ENCODE measurements around the gene WDR49.

The WDR49 gene

DNA sequence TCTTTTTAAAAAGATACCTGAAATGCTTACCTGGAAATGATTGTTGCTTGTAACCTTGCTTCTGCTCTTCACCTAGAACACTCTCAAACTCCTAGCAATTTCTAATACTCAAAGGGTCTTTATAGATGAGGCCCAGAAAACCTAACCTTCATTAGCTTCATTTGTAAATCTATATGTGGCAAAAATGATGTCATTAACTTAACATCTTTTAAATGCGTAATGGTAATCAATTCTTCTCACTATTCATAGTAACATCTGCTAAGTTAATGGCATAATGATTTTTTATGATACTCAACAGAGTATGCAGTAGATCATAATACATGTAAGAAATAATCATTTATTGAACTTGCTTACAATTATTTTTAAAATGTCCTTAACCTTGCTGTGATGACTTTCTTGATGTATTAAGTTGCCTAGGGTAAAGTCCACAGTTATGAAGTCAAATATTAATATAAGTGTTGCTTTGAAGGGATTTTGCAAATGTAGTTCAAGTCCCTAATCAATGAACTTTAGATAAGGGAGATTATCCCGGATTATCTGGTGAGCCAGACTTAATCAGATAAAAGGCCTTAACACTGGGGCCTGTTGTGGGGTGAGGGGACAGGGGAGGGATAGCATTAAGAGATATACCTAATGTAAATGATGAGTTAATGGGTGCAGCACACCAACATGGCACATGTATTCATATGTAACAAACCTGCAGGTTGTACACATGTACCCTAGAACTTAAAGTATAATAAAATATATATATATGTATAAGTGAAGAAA, 169.8 kb downstream of the WDR49 start:
- H3K36me3 ChIP-seq (ENCODE audit: insufficient read depth, insufficient read length, low read length), result no peaks in the 10 kb centered on the region
- H3K9me3 ChIP-seq (ENCODE audit: insufficient read depth, low read length), result no peaks in the 10 kb centered on the region
- no peaks in the 10 kb centered on the region for H3K4me1 ChIP-seq (ENCODE audit: insufficient read depth, insufficient read length)
- H3K27me3 ChIP-seq (ENCODE audit: insufficient read depth, insufficient read length), result no peaks in the 10 kb centered on the region
- H3K4me3 ChIP-seq (ENCODE audit: insufficient read length, low read depth), result no peak overlapping the region
- no peak overlapping the region for H3K9ac ChIP-seq (ENCODE audit: insufficient read length, low read depth)
- DNase-seq (ENCODE audit: low read depth, low spot score), result no peak
- TF ChIP-seq ZNF274 (IDR thresholded peaks at IDR 0.05; ENCODE audit: low read depth, low read length) (no peak), SUZ12 (IDR thresholded peaks at IDR 0.05; ENCODE audit: extremely low read depth, insufficient read depth, insufficient read length) (no peak), YY1 (IDR thresholded peaks at IDR 0.05; ENCODE audit: insufficient read depth, insufficient read length) (no peak)

DNA sequence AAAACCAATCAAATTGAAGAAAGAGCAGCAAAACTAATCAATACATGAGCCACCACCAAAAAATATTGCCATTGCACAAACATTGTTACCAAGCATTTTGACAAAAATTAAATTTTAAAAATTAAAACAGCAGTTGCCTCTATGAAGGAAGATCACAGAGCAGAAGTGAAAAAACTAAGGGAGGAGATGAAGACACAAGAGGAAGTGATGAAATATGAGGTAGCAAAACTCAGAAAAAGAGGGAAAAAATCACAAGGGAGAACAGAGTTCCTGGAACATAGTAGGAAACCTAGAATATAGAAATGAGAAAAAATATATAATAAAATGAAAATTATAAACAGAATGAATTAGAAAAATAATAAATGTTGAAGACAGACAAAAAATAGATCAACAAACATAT, 172.6 kb downstream of the WDR49 start:
- H3K9me3 ChIP-seq (ENCODE audit: insufficient read depth, low read length), result no peaks in the 10 kb centered on the region
- H3K4me1 ChIP-seq (ENCODE audit: insufficient read depth, insufficient read length), result no peaks in the 10 kb centered on the region
- H3K4me3 ChIP-seq (ENCODE audit: insufficient read length, low read depth), result no peak overlapping the region
- no peaks in the 10 kb centered on the region for H3K27me3 ChIP-seq (ENCODE audit: insufficient read depth, insufficient read length)
- DNase-seq (ENCODE audit: low read depth, low spot score), result no peak
- H3K9ac ChIP-seq (ENCODE audit: insufficient read length, low read depth), result no peak overlapping the region
- no peaks in the 10 kb centered on the region for H3K36me3 ChIP-seq (ENCODE audit: insufficient read depth, insufficient read length, low read length)
- TF ChIP-seq YY1 (IDR thresholded peaks at IDR 0.05; ENCODE audit: insufficient read depth, insufficient read length) (no peak), SUZ12 (IDR thresholded peaks at IDR 0.05; ENCODE audit: extremely low read depth, insufficient read depth, insufficient read length) (no peak), ZNF274 (IDR thresholded peaks at IDR 0.05; ENCODE audit: low read depth, low read length) (no peak)

DNA sequence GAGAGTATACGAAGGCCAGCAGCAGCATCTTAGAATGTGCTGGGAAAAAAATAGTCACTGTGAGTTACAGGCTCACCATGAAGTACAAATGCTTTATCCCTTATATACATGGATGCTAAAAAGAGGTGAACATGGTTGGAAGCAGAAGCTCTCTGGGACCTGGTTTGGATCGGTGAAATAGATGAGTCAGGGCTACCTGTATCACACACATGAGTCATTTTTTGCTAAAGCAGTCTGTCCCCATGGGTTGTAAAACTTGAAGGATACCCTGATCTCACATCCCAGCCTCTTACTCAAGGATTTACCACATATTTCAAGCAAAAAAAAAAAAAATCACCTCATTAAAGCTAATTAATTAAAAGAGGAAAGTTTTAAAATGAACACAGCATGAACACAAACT, 173.0 kb downstream of the WDR49 start:
- no peaks in the 10 kb centered on the region for H3K27me3 ChIP-seq (ENCODE audit: insufficient read depth, insufficient read length)
- no peak overlapping the region for H3K9ac ChIP-seq (ENCODE audit: insufficient read length, low read depth)
- H3K36me3 ChIP-seq (ENCODE audit: insufficient read depth, insufficient read length, low read length), result no peaks in the 10 kb centered on the region
- H3K4me3 ChIP-seq (ENCODE audit: insufficient read length, low read depth), result no peak overlapping the region
- TF ChIP-seq YY1 (IDR thresholded peaks at IDR 0.05; ENCODE audit: insufficient read depth, insufficient read length), result no peak
- TF ChIP-seq SUZ12 (IDR thresholded peaks at IDR 0.05; ENCODE audit: extremely low read depth, insufficient read depth, insufficient read length), result no peak
- no peak for TF ChIP-seq ZNF274 (IDR thresholded peaks at IDR 0.05; ENCODE audit: low read depth, low read length)
- H3K4me1 ChIP-seq (ENCODE audit: insufficient read depth, insufficient read length), result no peaks in the 10 kb centered on the region
- DNase-seq (ENCODE audit: low read depth, low spot score), result no peak
- H3K9me3 ChIP-seq (ENCODE audit: insufficient read depth, low read length), result no peaks in the 10 kb centered on the region

DNA sequence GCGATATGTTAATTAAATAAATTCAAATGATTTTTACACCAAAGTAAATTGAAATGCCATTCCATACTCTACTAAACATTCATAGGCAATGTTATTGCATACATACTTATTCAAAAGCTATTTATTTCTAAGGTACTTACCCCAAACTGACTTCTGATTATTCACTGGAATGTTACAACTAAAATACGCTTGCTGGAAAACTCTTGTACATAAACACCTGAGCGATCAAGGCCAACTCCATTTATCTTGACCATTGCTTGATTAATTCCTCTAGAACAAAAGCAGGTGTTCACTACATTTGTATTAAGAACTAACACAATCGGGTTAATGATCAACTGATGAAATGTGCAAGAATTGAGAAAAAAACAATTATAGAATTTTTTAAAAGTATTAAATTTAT, 179.9 kb downstream of the WDR49 start, which contains the start of gene SERPINI2:
TSS of gene SERPINI2 (minus strand) at position 180 of the 400 bp plus-strand sequence. CDS start 2,208 bp downstream, outside the sequence.
- Histone ChIP-seq H3K4me3 (ENCODE audit: insufficient read length, low read depth) (no peak within 1 kb of the TSS), H3K36me3 (ENCODE audit: insufficient read depth, insufficient read length, low read length) (no peaks in the 10 kb centered on the region), H3K9me3 (ENCODE audit: insufficient read depth, low read length) (no peaks in the 10 kb centered on the region), H3K9ac (ENCODE audit: insufficient read length, low read depth) (no peak within 1 kb of the TSS), H3K4me1 (ENCODE audit: insufficient read depth, insufficient read length) (no peaks in the 10 kb centered on the region), H3K27me3 (ENCODE audit: insufficient read depth, insufficient read length) (no peaks in the 10 kb centered on the region)
- TF ChIP-seq YY1 (IDR thresholded peaks at IDR 0.05; ENCODE audit: insufficient read depth, insufficient read length), result no peak
- no peak for DNase-seq (ENCODE audit: low read depth, low spot score)

DNA sequence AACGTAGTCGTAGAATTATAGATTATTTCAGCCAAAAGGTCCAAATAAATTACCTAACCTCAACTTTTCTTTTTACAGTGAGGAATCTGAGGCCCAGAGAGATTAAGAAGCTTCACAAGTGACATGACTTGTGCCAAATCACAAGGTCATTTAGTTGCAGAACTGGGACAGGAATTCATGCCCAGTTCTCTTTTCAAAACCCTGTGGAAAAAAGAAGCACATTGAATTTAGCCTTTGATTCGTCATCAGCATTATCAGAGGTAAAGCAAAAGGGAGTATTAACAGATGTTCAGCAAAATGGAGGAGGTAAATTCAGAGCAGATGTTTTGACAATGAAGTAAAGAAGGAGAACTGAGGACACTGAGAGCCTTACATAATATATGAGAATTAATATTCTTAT, 184.4 kb downstream of the WDR49 start:
- no peaks in the 10 kb centered on the region for H3K4me1 ChIP-seq (ENCODE audit: insufficient read depth, insufficient read length)
- no peak overlapping the region for H3K4me3 ChIP-seq (ENCODE audit: insufficient read length, low read depth)
- no peak for DNase-seq (ENCODE audit: low read depth, low spot score)
- H3K9ac ChIP-seq (ENCODE audit: insufficient read length, low read depth), result no peak overlapping the region
- no peaks in the 10 kb centered on the region for H3K27me3 ChIP-seq (ENCODE audit: insufficient read depth, insufficient read length)
- no peaks in the 10 kb centered on the region for H3K9me3 ChIP-seq (ENCODE audit: insufficient read depth, low read length)
- no peaks in the 10 kb centered on the region for H3K36me3 ChIP-seq (ENCODE audit: insufficient read depth, insufficient read length, low read length)
- TF ChIP-seq YY1 (IDR thresholded peaks at IDR 0.05; ENCODE audit: insufficient read depth, insufficient read length), result no peak

DNA sequence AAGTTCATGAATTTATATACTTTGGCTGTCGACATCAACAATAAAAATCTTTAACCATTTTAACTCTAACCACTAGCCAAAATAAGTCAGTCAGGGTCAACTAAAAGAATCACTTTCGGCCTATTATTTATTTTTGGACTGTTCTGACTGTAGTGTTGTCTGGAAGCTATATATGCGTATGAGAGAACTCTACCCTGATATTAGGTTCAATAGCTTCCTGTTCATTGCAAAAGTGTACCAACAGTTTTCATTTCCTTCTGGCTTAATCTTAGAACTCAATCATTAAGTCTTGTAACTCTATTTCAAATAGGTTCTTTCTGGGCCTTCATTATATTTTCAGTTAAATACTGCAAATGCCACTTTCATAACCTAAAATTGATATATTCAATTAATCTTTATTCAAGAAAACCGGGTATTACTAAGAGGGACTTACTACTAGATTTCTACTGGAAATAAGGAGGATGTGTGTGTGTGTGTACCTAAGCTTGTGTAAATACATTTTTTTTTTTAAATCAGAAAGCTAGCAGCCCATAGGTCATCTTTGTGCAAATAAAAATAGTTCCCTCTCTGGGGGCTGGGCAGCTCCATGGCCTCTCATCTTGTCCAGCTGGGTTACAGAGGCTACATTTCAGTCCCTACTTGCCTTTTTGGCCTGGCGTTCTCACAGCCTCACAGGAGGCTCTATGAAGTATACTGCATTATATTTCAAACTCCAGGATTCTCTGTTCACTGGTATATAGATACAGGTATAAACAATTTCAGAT, 185.7 kb downstream of the WDR49 start:
- H3K36me3 ChIP-seq (ENCODE audit: insufficient read depth, insufficient read length, low read length), result no peaks in the 10 kb centered on the region
- DNase-seq (ENCODE audit: low read depth, low spot score), result no peak
- no peak overlapping the region for H3K9ac ChIP-seq (ENCODE audit: insufficient read length, low read depth)
- no peak overlapping the region for H3K4me3 ChIP-seq (ENCODE audit: insufficient read length, low read depth)
- no peaks in the 10 kb centered on the region for H3K9me3 ChIP-seq (ENCODE audit: insufficient read depth, low read length)
- no peaks in the 10 kb centered on the region for H3K27me3 ChIP-seq (ENCODE audit: insufficient read depth, insufficient read length)
- TF ChIP-seq ZNF274 (IDR thresholded peaks at IDR 0.05; ENCODE audit: low read depth, low read length) (no peak), SUZ12 (IDR thresholded peaks at IDR 0.05; ENCODE audit: extremely low read depth, insufficient read depth, insufficient read length) (no peak), YY1 (IDR thresholded peaks at IDR 0.05; ENCODE audit: insufficient read depth, insufficient read length) (no peak)
- no peaks in the 10 kb centered on the region for H3K4me1 ChIP-seq (ENCODE audit: insufficient read depth, insufficient read length)

DNA sequence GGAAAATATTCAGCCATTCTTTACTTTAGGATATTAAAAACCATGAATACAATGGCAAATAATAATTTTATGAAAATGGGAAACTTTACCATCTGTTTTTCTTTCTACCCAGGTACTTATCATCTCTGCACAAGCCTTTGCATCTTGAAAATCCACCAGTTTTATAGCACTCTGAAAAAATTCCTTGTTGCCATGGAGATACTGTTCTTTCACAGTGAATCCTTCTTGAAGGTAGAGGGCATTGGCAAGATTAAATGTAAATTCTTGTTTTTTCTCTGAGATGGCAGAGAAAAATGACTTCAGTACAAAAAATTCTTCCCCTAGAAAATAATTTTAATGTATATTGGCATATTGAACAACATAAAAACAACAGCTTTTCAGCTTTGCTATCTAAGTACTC, 186.8 kb downstream of the WDR49 start:
- no peaks in the 10 kb centered on the region for H3K4me1 ChIP-seq (ENCODE audit: insufficient read depth, insufficient read length)
- no peaks in the 10 kb centered on the region for H3K27me3 ChIP-seq (ENCODE audit: insufficient read depth, insufficient read length)
- no peak for TF ChIP-seq SUZ12 (IDR thresholded peaks at IDR 0.05; ENCODE audit: extremely low read depth, insufficient read depth, insufficient read length)
- no peak for TF ChIP-seq ZNF274 (IDR thresholded peaks at IDR 0.05; ENCODE audit: low read depth, low read length)
- no peak for TF ChIP-seq YY1 (IDR thresholded peaks at IDR 0.05; ENCODE audit: insufficient read depth, insufficient read length)
- no peaks in the 10 kb centered on the region for H3K36me3 ChIP-seq (ENCODE audit: insufficient read depth, insufficient read length, low read length)
- no peak overlapping the region for H3K4me3 ChIP-seq (ENCODE audit: insufficient read length, low read depth)
- no peaks in the 10 kb centered on the region for H3K9me3 ChIP-seq (ENCODE audit: insufficient read depth, low read length)
- no peak overlapping the region for H3K9ac ChIP-seq (ENCODE audit: insufficient read length, low read depth)
- DNase-seq (ENCODE audit: low read depth, low spot score), result no peak
